HepG2 (cell line): ENCODE measurements around the gene TXNRD2. TPM values are rescaled to one million over a fixed set of nuclear protein-coding genes. Genes with fewer than 3 reads are reported as not detected.

Source experiments
- ATAC-seq: fragments of 200-7000 bp; cut with Tn5 transposase; 3 replicates; pipeline ENCODE4 v1.9.1; 2020; ENCODE audit warnings: mild to moderate bottlenecking, moderate library complexity
- BruUV-seq: library from RNA; stranded (reverse); fragments of 400-500 nt; replicated peaks from 2 replicates; lab custom pipeline; 2021; lab: Mats Ljungman, UMichigan
- CTCF ChIA-PET: fragments of 300-600 bp; formaldehyde crosslinking; extraction: SDS; loops from one replicate; lab custom pipeline; 2021; ENCODE audit warnings: low total read pairs, inconsistent platforms, low intra/inter-chr PET ratio; lab: Yijun Ruan, JAX
- POLR2A ChIA-PET: fragments of 350-600 bp; sonication (Branson Sonifier 250); formaldehyde crosslinking; loops from one replicate; lab custom pipeline; 2020; ENCODE audit warnings: antibody characterized with exemption, inconsistent platforms; lab: Yijun Ruan, JAX
- DNase-seq: peaks from one replicate; pipeline ENCODE4 v3.0.0-alpha.2; 2015; ENCODE audit warnings: low spot score
- FAIRE-seq: peaks from 3 replicates; lab custom pipeline; 2011; peaks lifted over from hg19 to GRCh38; lab: Jason Lieb, UNC
- H2AFZ ChIP-seq: one replicate; pipeline ENCODE4 v1.6.1; 2011; ENCODE audit warnings: low read length, inconsistent platforms
- H3K27ac ChIP-seq: fragments of 300-600 bp; 3 replicates; pipeline ENCODE4 v1.8.0; 2011; ENCODE audit warnings: mixed run types, mild to moderate bottlenecking, mixed read lengths, low read length, inconsistent platforms; ENCODE audit not compliant: insufficient read depth; ENCODE audit errors: extremely low read length
- H3K27me3 ChIP-seq, 2 experiments: fragments of 200-600 bp in 1 of 2; 2 replicates in 1 of 2; 3 replicates in 1 of 2; pipeline versions ENCODE4 v1.6.0 to v1.8.0; 2011; ENCODE audit warnings: low read length in 2 of 2, mild to moderate bottlenecking in 2 of 2, moderate library complexity in 2 of 2, inconsistent platforms in 1 of 2; ENCODE audit not compliant: insufficient read depth in 2 of 2, control insufficient read depth in 1 of 2
- H3K36me3 ChIP-seq, 2 experiments: fragments of 200-600 bp in 1 of 2; replicated peaks in 1 of 2; 2 replicates in 1 of 2; 3 replicates in 1 of 2; pipeline versions ENCODE4 v1.5.1 to v1.8.0; 2011; ENCODE audit warnings: low read length in 2 of 2, inconsistent platforms in 1 of 2; ENCODE audit not compliant: insufficient read depth in 2 of 2, control insufficient read depth in 1 of 2
- H3K4me1 ChIP-seq: 2 replicates; pipeline ENCODE4 v1.5.1; 2012; ENCODE audit warnings: low read length, inconsistent platforms; ENCODE audit not compliant: insufficient read depth
- H3K4me2 ChIP-seq: 2 replicates; pipeline ENCODE4 v1.6.0; 2011; ENCODE audit warnings: low read depth, low read length, inconsistent platforms
- H3K4me3 ChIP-seq, 3 experiments: fragments of 200-600 bp in 1 of 3; sonication (generic), shearing (Covaris generic) in 1 of 3; replicated peaks in 1 of 3; 2 replicates each; pipeline ENCODE4 v1.5.1; 2011 to 2016; ENCODE audit warnings: low read length in 3 of 3, inconsistent platforms in 2 of 3, low read depth in 2 of 3, mild to moderate bottlenecking in 2 of 3, control low read depth in 1 of 3, mixed read lengths in 1 of 3; ENCODE audit not compliant: insufficient read depth in 1 of 3
- H3K79me2 ChIP-seq: one replicate; pipeline ENCODE4 v1.6.1; 2011; ENCODE audit warnings: low read length, inconsistent platforms; ENCODE audit not compliant: insufficient read depth
- H3K9ac ChIP-seq: 2 replicates; pipeline ENCODE4 v1.6.0; 2011; ENCODE audit warnings: mild to moderate bottlenecking, low read depth, low read length, inconsistent platforms; ENCODE audit not compliant: insufficient read depth
- H3K9me3 ChIP-seq: 2 replicates; pipeline ENCODE4 v1.5.1; 2012; ENCODE audit warnings: mild to moderate bottlenecking, low read length
- H4K20me1 ChIP-seq: 2 replicates; pipeline ENCODE4 v1.6.0; 2011; ENCODE audit warnings: inconsistent platforms, mild to moderate bottlenecking, low read length, moderate library complexity; ENCODE audit not compliant: insufficient read depth
- CREBL2 ChIP-seq: sonication (generic); formaldehyde crosslinking; IDR thresholded peaks from 2 replicates; pipeline ENCODE4 v1.8.1; 2023; ENCODE audit warnings: missing genetic modification reagents, mild to moderate bottlenecking, borderline replicate concordance
- JARID2 ChIP-seq: sonication (generic); formaldehyde crosslinking; IDR thresholded peaks from 2 replicates; pipeline ENCODE4 v1.8.1; 2023; ENCODE audit warnings: missing genetic modification reagents, inconsistent platforms; ENCODE audit not compliant: insufficient replicate concordance
- SATB2 ChIP-seq: sonication (generic); formaldehyde crosslinking; IDR thresholded peaks from 2 replicates; pipeline ENCODE4 v1.5.0; 2020; ENCODE audit warnings: missing genetic modification reagents
- SCMH1 ChIP-seq: sonication (generic); formaldehyde crosslinking; IDR thresholded peaks from 2 replicates; pipeline ENCODE4 v1.9.0; 2021; ENCODE audit warnings: missing genetic modification reagents, mild to moderate bottlenecking, borderline replicate concordance
- SYNCRIP ChIP-seq: fragments of 200-400 bp; formaldehyde crosslinking; IDR thresholded peaks from 2 replicates; pipeline ENCODE4 v1.6.1; 2018; ENCODE audit warnings: mild to moderate bottlenecking, low read depth, low read length; ENCODE audit not compliant: insufficient read depth
- TIGD3 ChIP-seq: sonication (generic); formaldehyde crosslinking; IDR thresholded peaks from 2 replicates; pipeline ENCODE4 v1.5.1; 2020; ENCODE audit warnings: mild to moderate bottlenecking, missing genetic modification reagents, borderline replicate concordance
- ZNF251 ChIP-seq: sonication (generic); formaldehyde crosslinking; IDR thresholded peaks from 2 replicates; pipeline ENCODE4 v1.9.0; 2021; ENCODE audit warnings: mild to moderate bottlenecking, missing genetic modification reagents
- ZNF274 ChIP-seq: sonication (generic); formaldehyde crosslinking; IDR thresholded peaks from 2 replicates; pipeline ENCODE4 v1.5.1; 2020; ENCODE audit warnings: mild to moderate bottlenecking, missing genetic modification reagents
- ZNF75D ChIP-seq: sonication (generic); formaldehyde crosslinking; IDR thresholded peaks from 2 replicates; pipeline ENCODE4 v1.8.1; 2023; ENCODE audit warnings: missing genetic modification reagents, mild to moderate bottlenecking, borderline replicate concordance
- ZSCAN12 ChIP-seq: sonication (generic); formaldehyde crosslinking; IDR thresholded peaks from 2 replicates; pipeline ENCODE4 v1.9.0; 2021; ENCODE audit warnings: mild to moderate bottlenecking, missing genetic modification reagents
- WGBS: methylation state at CpG from one replicate; pipeline ENCODE4 v1.1.6; 2017; ENCODE audit warnings: low lambda C conversion rate; 5-methylcytosine and 5-hydroxymethylcytosine counted together
- in situ Hi-C: cut with HindIII; loops from 2 replicates; pipeline ENCODE4 v1.10.0; 2017; ENCODE audit warnings: low pct_unique_long_range_greater_than_20kb; ENCODE audit not compliant: extremely low pct_ligation_motif_present
- intact Hi-C: fragments of 100-400 bp; cut with micrococcal nuclease; formaldehyde crosslinking; loops from one replicate; pipeline ENCODE4 v1.10.0; 2022; ENCODE audit not compliant: unreplicated experiment
- polyA plus RNA-seq, 8 experiments: library from polyadenylated mRNA; depleted of rRNA in 3 of 8; stranded (reverse) in 7 of 8; unstranded in 1 of 8; fragments of >200 nt; fragmentation: Illumina TruSeq in 4 of 8; extraction: Trizol in 4 of 8; gene quantifications; 2 replicates each; pipeline versions ENCODE4 v1.2.1 to v1.2.3, GENCODE V29; 2011 to 2016; ENCODE audit warnings: low read depth in 4 of 8, missing spikeins in 1 of 8, mixed read lengths in 1 of 8; ENCODE audit not compliant: insufficient read depth in 1 of 8
- total RNA-seq, 5 experiments: library from RNA; depleted of rRNA; stranded (reverse); fragments of >200 nt; fragmentation: Illumina TruSeq; extraction: Trizol; gene quantifications; 2 replicates each; pipeline ENCODE4 v1.2.3, GENCODE V29; 2016; ENCODE audit warnings: low read depth in 1 of 5
- TF ChIP-seq, protein P1 (sequence below): sonication (generic); formaldehyde crosslinking; IDR thresholded peaks from 2 replicates; pipeline ENCODE4 v1.4.0; 2020; ENCODE audit warnings: missing genetic modification reagents
- TF ChIP-seq, protein P2 (sequence below): sonication (generic); formaldehyde crosslinking; IDR thresholded peaks from 2 replicates; pipeline ENCODE4 v1.5.0; 2020; ENCODE audit warnings: mild to moderate bottlenecking, missing genetic modification reagents, borderline replicate concordance
- TF ChIP-seq, protein P3 (sequence below): sonication (generic); formaldehyde crosslinking; conservative IDR thresholded peaks from 2 replicates; pipeline ENCODE4 v1.8.0; 2022; ENCODE audit warnings: low read depth, missing genetic modification reagents

The TXNRD2 gene
- total and polyA plus RNA-seq, 2 of the 13 experiments (the other 11 are each of a cell fraction or from before 2014, with no cell fraction given) = 17.5 to 18.6 TPM

GRCh38 chr22:19942157-19943081 is 801 bp upstream of the TXNRD2 start:
- Histone ChIP-seq H3K9ac (peak overlapping the region; percentile 96), H3K4me2 (peak overlapping the region; percentile 99), H3K27me3 (no peaks in the 10 kb centered on the region; a peak in 1 of 5 replicates), H3K79me2 (peaks cover 52% of the 10 kb centered on the region), H2AFZ (no peak overlapping the region), H3K27ac (peak overlapping the region; percentile 93), H3K4me3 (peak overlapping the region; percentile 68 to 92 (median 89)), H4K20me1 (no peaks in the 10 kb centered on the region), H3K9me3 (no peaks in the 10 kb centered on the region), H3K4me1 (peaks cover 75% of the 10 kb centered on the region), H3K36me3 (no peaks in the 10 kb centered on the region; a peak in 1 of 5 replicates)
- intact Hi-C loops = no loop called here
- BruUV-seq = TSS peak; percentile 71
- in situ Hi-C loops = no loop called here
- ChIA-PET POLR2A (interaction anchor here (0.6 to 3.5 kb wide), 13 partner anchors 9 to 651 kb away, joined by 3 to 56 read pairs (median 5); partner anchors contain the start of genes CLTCL1, GNB1L and RTL10), CTCF (no interaction called here)
- FAIRE-seq (no peak), DNase-seq (peak; percentile 51), ATAC-seq (peak; percentile 39)
- WGBS = 0% methylated on average over 8 of the region's 8 CpGs
- no peak for TF ChIP-seq ZNF251 (CRISPR knock-in tag)
- TF ChIP-seq, protein P1, sequence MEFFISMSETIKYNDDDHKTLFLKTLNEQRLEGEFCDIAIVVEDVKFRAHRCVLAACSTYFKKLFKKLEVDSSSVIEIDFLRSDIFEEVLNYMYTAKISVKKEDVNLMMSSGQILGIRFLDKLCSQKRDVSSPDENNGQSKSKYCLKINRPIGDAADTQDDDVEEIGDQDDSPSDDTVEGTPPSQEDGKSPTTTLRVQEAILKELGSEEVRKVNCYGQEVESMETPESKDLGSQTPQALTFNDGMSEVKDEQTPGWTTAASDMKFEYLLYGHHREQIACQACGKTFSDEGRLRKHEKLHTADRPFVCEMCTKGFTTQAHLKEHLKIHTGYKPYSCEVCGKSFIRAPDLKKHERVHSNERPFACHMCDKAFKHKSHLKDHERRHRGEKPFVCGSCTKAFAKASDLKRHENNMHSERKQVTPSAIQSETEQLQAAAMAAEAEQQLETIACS = no peak
- TF ChIP-seq SATB2 (CRISPR knock-in tag) = no peak
- no peak for TF ChIP-seq SYNCRIP
- no peak for TF ChIP-seq TIGD3 (CRISPR knock-in tag)
- TF ChIP-seq ZSCAN12 = no peak
- TF ChIP-seq, protein P2, sequence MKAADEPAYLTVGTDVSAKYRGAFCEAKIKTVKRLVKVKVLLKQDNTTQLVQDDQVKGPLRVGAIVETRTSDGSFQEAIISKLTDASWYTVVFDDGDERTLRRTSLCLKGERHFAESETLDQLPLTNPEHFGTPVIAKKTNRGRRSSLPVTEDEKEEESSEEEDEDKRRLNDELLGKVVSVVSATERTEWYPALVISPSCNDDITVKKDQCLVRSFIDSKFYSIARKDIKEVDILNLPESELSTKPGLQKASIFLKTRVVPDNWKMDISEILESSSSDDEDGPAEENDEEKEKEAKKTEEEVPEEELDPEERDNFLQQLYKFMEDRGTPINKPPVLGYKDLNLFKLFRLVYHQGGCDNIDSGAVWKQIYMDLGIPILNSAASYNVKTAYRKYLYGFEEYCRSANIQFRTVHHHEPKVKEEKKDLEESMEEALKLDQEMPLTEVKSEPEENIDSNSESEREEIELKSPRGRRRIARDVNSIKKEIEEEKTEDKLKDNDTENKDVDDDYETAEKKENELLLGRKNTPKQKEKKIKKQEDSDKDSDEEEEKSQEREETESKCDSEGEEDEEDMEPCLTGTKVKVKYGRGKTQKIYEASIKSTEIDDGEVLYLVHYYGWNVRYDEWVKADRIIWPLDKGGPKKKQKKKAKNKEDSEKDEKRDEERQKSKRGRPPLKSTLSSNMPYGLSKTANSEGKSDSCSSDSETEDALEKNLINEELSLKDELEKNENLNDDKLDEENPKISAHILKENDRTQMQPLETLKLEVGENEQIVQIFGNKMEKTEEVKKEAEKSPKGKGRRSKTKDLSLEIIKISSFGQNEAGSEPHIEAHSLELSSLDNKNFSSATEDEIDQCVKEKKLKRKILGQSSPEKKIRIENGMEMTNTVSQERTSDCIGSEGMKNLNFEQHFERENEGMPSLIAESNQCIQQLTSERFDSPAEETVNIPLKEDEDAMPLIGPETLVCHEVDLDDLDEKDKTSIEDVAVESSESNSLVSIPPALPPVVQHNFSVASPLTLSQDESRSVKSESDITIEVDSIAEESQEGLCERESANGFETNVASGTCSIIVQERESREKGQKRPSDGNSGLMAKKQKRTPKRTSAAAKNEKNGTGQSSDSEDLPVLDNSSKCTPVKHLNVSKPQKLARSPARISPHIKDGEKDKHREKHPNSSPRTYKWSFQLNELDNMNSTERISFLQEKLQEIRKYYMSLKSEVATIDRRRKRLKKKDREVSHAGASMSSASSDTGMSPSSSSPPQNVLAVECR (CRISPR knock-in tag) = no peak
- TF ChIP-seq SCMH1 (CRISPR knock-in tag) = no peak
- peak; percentile 42; the same call in 1 of the 2 replicates for TF ChIP-seq ZNF274
- no peak for TF ChIP-seq ZNF75D (CRISPR knock-in tag)
- no peak for TF ChIP-seq CREBL2 (CRISPR knock-in tag)
- no peak for TF ChIP-seq JARID2 (CRISPR knock-in tag)
- TF ChIP-seq, protein P3, sequence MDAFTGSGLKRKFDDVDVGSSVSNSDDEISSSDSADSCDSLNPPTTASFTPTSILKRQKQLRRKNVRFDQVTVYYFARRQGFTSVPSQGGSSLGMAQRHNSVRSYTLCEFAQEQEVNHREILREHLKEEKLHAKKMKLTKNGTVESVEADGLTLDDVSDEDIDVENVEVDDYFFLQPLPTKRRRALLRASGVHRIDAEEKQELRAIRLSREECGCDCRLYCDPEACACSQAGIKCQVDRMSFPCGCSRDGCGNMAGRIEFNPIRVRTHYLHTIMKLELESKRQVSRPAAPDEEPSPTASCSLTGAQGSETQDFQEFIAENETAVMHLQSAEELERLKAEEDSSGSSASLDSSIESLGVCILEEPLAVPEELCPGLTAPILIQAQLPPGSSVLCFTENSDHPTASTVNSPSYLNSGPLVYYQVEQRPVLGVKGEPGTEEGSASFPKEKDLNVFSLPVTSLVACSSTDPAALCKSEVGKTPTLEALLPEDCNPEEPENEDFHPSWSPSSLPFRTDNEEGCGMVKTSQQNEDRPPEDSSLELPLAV (CRISPR knock-in tag) = no peak
